K562 (cell line): ENCODE results near the gene ENKD1. TPM values are rescaled to one million over a fixed set of nuclear protein-coding genes. Genes with fewer than 3 reads are reported as not detected.

Experiments used
- AFF4 ChIP-seq: sonication (generic); formaldehyde crosslinking; IDR thresholded peaks from 2 replicates; pipeline ENCODE4 v1.8.0; 2023; ENCODE audit warnings: mild to moderate bottlenecking, missing genetic modification reagents
- EP400 ChIP-seq: fragments of 450-650 bp; IDR thresholded peaks from 2 replicates; pipeline ENCODE4 v1.6.1; 2017; ENCODE audit warnings: antibody characterized with exemption, mild to moderate bottlenecking, moderate library complexity
- GABPA ChIP-seq: fragments of 200-800 bp; sonication (Bioruptor generic); conservative IDR thresholded peaks from 2 replicates; pipeline ENCODE4 v1.6.1; 2016; ENCODE audit warnings: low read depth, missing genetic modification characterization, missing compliant biosample characterization
- JUNB ChIP-seq: fragments of 450-650 bp; formaldehyde crosslinking; conservative IDR thresholded peaks from 2 replicates; pipeline ENCODE4 v1.4.0; 2020; ENCODE audit warnings: mild to moderate bottlenecking
- MAFF ChIP-seq: IDR thresholded peaks from 2 replicates; pipeline ENCODE4 v1.6.1; 2012; ENCODE audit warnings: low read length, improper control_type of control experiment
- RBM17 ChIP-seq: fragments of 200-400 bp; formaldehyde crosslinking; IDR thresholded peaks from 2 replicates; pipeline ENCODE4 v1.6.1; 2017; ENCODE audit warnings: low read depth, mild to moderate bottlenecking, low read length, borderline replicate concordance
- SNRNP70 ChIP-seq: fragments of 200-400 bp; formaldehyde crosslinking; optimal IDR thresholded peaks from 2 replicates; pipeline ENCODE3; 2017; ENCODE audit warnings: low read depth, low read length
- ZNF134 ChIP-seq: fragments of 250-450 bp; sonication (Bioruptor Pico); conservative IDR thresholded peaks from 2 replicates; pipeline ENCODE4 v1.4.0; 2020
- ZNF212 ChIP-seq: fragments of 450-650 bp; formaldehyde crosslinking; IDR thresholded peaks from 2 replicates; pipeline ENCODE4 v1.4.0; 2020; ENCODE audit warnings: mild to moderate bottlenecking
- ZNF609 ChIP-seq: sonication (generic); formaldehyde crosslinking; IDR thresholded peaks from 2 replicates; pipeline ENCODE4 v1.8.1; 2023; ENCODE audit warnings: missing genetic modification reagents, mild to moderate bottlenecking, borderline replicate concordance
- polyA plus RNA-seq, 8 experiments: library from polyadenylated mRNA; depleted of rRNA in 4 of 8; stranded (reverse) in 5 of 8; unstranded in 3 of 8; fragments of >200 nt; fragmentation: Nextera tagmentation in 2 of 8; fragmentation: Illumina TruSeq in 1 of 8; extraction: Ambion mirVana in 2 of 8; extraction: Trizol in 1 of 8; gene quantifications; 2 replicates each; pipeline versions ENCODE4 v1.2.1 to v1.2.3, GENCODE V29; 2011 to 2014; ENCODE audit warnings: inconsistent platforms in 1 of 8, missing spikeins in 1 of 8
- total RNA-seq, 7 experiments: library from RNA; depleted of rRNA in 6 of 7; stranded (reverse); fragments of >200 nt in 6 of 7; fragmentation: Illumina TruSeq in 2 of 7; extraction: Trizol in 2 of 7; gene quantifications; 2 replicates each; pipeline versions ENCODE4 v1.2.1 to v1.2.3, GENCODE V29; 2011 to 2021; ENCODE audit warnings: low replicate concordance in 1 of 7
- TF ChIP-seq, protein P1 (sequence below): fragments of 250-450 bp; sonication (Bioruptor Pico); IDR thresholded peaks from 2 replicates; pipeline ENCODE4 v1.5.0; 2021
- TF ChIP-seq, protein P2 (sequence below): sonication (generic); formaldehyde crosslinking; IDR thresholded peaks from 2 replicates; pipeline ENCODE4 v1.8.1; 2022; ENCODE audit warnings: missing genetic modification reagents

The ENKD1 gene
- total and polyA plus RNA-seq, 9 of the 15 experiments (the other 6 are each of a cell fraction or from before 2014, with no cell fraction given), result 1.1 to 26.9 (median 8.3) TPM

DNA sequence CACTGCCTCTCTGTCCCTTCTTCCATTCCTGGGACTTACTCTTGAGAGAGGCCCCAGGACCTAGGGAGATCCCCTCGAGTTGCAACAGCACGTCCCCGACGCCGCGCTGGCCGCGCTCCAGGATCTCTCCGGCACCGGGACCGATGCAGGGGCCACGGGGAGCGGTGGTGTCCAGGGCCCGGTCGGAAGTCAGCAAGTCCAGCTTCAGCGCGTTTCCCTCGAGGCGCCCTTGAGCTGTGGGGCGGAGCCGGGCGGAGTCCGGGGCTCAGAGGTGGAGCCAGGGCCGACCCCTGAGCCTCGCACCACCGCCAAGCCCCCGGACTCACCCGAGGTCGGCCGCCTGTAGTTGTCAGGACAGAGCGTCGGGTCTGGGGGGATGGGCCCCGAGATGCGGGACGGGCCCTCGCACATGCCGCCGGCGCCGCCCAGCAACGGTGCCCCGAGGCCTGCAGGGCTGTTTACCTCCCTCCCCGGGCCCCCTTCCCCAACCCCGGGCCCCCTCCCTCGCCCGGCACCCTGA is 458 bp downstream of the ENKD1 start (continued):
- TF ChIP-seq ZNF609 (no peak), SNRNP70 (no peak), ZNF212 (no peak), RBM17 (no peak), AFF4 (CRISPR knock-in tag) (0 out of 2 replicates have a peak, but pooled peaks have one; percentile 65), GABPA (tag) (no peak), ZNF134 (no peak), JUNB (no peak), MAFF (no peak), EP400 (0 out of 2 replicates have a peak, but pooled peaks have one; percentile 13)
- TF ChIP-seq, protein P1, sequence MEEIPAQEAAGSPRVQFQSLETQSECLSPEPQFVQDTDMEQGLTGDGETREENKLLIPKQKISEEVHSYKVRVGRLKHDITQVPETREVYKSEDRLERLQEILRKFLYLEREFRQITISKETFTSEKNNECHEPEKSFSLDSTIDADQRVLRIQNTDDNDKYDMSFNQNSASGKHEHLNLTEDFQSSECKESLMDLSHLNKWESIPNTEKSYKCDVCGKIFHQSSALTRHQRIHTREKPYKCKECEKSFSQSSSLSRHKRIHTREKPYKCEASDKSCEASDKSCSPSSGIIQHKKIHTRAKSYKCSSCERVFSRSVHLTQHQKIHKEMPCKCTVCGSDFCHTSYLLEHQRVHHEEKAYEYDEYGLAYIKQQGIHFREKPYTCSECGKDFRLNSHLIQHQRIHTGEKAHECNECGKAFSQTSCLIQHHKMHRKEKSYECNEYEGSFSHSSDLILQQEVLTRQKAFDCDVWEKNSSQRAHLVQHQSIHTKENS (CRISPR knock-in tag), result no peak
- TF ChIP-seq, protein P2, sequence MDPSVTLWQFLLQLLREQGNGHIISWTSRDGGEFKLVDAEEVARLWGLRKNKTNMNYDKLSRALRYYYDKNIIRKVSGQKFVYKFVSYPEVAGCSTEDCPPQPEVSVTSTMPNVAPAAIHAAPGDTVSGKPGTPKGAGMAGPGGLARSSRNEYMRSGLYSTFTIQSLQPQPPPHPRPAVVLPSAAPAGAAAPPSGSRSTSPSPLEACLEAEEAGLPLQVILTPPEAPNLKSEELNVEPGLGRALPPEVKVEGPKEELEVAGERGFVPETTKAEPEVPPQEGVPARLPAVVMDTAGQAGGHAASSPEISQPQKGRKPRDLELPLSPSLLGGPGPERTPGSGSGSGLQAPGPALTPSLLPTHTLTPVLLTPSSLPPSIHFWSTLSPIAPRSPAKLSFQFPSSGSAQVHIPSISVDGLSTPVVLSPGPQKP (CRISPR knock-in tag), result no peak
